ENCODE measurements around the gene MX1. TPM values are rescaled to one million over a fixed set of nuclear protein-coding genes. Genes with fewer than 3 reads are reported as not detected.

MX1 gene
- total RNA-seq, 1 donor from 2014 or later, result 10.5 TPM

GRCh38 chr21:41480086-41480690 lies 54.1 kb downstream of the MX1 start:
- DNase-seq (no peak), ATAC-seq (ENCODE audit: poor library complexity) (no peak)
- intact Hi-C loops (cut with DNase I), result no loop called here

DNA sequence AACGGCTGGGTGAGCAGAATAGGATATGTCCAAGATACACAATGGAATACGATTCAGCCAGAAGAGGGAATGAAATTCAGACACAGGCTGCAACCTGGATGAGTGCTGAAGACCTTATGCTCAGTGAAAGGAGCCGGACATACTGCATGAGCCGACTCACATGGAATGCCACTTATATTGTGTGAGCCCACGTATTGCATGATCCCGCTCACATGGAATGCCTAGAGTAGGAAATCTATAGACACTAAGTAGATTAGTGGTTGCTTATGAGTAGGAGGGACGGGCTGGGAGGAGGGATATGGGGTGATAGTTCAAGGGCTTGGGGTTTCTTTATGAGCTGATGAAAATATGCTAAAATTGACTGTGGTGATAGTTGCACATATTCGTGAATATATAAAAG lies 55.2 kb downstream of the MX1 start:
- DNase-seq (no peak), ATAC-seq (ENCODE audit: poor library complexity) (no peak)
- intact Hi-C loops (cut with DNase I), result no loop called here

DNA sequence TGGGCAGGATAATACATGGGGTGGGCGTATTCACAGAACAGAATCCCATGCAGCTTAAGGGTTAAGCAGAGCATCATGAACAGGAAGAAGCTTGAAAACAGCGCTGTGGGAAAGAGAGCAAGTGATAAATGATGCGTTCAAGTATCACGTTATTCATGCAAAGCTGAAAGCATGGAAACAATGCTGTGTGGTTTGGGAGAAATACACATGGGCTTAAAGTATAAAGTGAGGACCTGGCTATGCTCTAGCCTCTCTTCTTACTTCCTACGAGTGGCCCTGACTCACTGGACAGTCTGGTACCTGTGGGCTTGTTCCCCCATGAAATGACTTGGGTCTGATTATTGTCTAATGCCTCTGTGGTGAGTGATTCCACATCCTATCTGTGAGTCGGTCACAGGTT lies 56.3 kb downstream of the MX1 start:
- intact Hi-C loops (cut with DNase I), result no loop called here
- DNase-seq (no peak), ATAC-seq (ENCODE audit: poor library complexity) (no peak)

- DNase-seq (no peak), ATAC-seq (ENCODE audit: poor library complexity) (no peak)
- intact Hi-C loops (cut with DNase I), result no loop called here
These were observed 56.9 kb downstream of the MX1 start for GRCh38 chr21:41482980-41483379.

DNA sequence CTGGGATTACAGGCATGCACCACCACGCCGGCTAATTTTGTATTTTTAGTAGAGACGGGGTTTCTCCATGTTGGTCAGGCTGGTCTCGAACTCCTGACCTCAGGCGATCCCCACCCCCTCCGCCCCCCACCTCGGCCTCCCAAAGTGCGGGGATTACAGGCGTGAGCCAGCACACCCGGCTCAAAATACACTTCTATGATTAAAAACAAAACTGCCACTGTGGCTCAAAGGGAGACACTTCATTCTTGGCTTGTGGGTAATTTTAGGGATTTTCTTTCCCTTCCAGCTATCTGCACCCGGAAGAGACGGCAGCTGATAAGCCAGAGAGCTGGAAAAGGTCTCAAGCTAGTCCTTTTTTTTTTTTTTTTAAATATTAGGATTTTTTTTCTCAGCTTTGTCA lies 57.4 kb downstream of the MX1 start:
- no peak for DNase-seq
- intact Hi-C loops (cut with DNase I), result no loop called here
- no peak for ATAC-seq (ENCODE audit: poor library complexity)

DNA sequence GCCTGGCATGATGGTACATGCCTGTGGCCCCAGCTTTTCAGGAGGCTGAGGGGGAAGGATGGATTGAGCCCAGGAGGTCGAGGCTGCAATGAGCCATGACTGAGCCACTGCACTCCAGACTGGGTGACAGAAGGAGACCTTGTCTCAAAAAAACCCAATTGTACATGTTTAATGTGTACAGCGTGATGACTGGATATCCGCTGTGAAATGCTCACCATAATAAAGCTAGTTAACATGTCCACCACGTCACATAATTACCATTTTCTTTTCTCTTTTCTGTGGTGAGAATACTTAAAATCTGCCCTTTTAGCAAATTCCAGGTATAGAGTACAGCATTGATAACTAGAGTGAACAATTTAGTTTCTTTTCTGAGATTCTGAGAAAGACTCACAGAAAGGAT lies 57.9 kb downstream of the MX1 start:
- DNase-seq (no peak), ATAC-seq (ENCODE audit: poor library complexity) (no peak)
- intact Hi-C loops (cut with DNase I), result no loop called here

- intact Hi-C loops (cut with DNase I), result no loop called here
- DNase-seq, result no peak
- no peak for ATAC-seq (ENCODE audit: poor library complexity)
These were observed 61.0 kb downstream of the MX1 start for GRCh38 chr21:41487082-41487481.

DNA sequence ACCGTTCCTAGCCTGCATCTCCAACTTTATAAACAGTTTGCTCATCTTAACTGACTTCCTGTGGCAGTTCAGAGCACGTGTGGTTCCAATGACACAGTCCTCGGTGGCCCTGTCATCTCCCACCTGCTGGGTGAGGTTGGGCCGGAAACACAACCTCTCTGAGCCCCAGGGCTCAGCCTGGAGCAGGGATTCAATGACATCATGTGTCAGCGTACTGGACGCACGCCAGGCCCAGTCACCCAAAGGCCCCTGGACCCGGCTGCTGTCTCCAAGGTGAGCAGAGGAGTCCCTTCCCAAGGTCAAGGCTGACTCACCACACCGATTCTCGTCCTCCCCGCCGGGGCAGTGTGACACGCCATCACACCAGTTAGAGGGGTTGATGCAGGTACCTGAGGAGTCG lies 62.0 kb downstream of the MX1 start:
- DNase-seq (no peak), ATAC-seq (ENCODE audit: poor library complexity) (no peak)
- intact Hi-C loops (cut with DNase I), result no loop called here

GRCh38 chr21:41489329-41489728 lies 63.3 kb downstream of the MX1 start:
- intact Hi-C loops (cut with DNase I), result no loop called here
- ATAC-seq (ENCODE audit: poor library complexity) (no peak), DNase-seq (no peak)

- ATAC-seq (ENCODE audit: poor library complexity) (no peak), DNase-seq (no peak)
- intact Hi-C loops (cut with DNase I), result no loop called here
These were observed 64.3 kb downstream of the MX1 start for GRCh38 chr21:41490330-41490729.

DNA sequence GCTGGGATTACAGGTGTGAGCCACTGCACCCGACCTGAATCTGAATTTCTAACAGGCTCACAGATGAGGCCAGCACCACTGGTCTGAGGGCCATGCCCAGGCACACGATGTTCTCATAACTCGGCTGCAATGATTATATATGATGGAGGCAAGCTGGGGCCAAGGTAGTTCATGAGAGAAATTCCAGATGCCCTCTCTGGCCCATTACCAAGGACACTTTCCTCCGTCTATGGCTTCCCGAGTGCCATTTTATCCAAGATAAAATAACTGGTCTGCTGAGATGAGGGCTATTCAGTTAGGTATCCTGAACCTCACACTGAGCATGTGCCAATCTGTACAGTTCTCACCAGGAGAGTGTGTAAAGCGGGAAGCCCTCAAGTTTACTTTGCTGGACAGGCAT lies 65.4 kb downstream of the MX1 start:
- intact Hi-C loops (cut with DNase I), result no loop called here
- DNase-seq (no peak), ATAC-seq (ENCODE audit: poor library complexity) (no peak)

DNA sequence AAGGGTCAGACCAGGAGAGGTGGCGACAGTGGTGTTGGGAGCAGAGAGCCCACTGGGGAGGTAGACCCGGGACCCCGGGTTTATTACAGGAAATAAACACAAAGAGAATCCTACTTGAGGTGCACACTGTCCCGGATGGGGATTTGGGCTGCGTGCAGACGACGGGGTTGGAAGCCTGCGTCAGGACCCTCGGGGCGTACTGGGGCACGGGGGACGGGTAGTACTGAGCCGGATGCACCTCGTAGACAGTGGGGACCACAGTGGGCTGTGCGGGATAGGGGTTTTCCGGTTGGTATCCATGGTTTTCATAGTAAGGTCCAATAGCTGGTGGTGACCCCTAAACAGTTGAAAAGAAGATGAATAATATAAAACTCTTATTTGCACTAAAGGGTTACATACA lies 68.2 kb downstream of the MX1 start:
- intact Hi-C loops (cut with DNase I), result no loop called here
- ATAC-seq (ENCODE audit: poor library complexity) (no peak), DNase-seq (no peak)

GRCh38 chr21:41497008-41497407 lies 71.0 kb downstream of the MX1 start:
- ATAC-seq (ENCODE audit: poor library complexity) (no peak), DNase-seq (no peak)
- intact Hi-C loops (cut with DNase I), result no loop called here

DNA sequence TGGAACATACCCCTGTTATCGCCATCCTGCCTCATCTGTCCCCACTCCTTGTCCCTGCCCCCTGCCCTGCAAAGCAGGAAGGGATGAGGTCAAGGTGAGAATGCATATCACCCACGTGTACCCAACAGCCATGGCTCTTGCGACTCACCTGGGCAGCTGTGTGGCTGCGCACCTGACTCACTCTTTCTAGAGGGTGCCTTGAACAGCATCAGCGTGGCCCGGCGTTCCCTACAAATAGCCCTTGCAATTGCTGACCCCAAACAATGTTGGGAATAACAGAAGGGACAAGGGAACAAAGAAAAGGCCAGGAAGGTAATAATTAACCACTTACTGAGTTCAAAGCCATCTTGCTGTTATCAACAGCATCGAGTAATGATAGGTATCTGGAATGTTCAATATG lies 71.7 kb downstream of the MX1 start:
- DNase-seq, result no peak
- ATAC-seq (ENCODE audit: poor library complexity), result no peak
- intact Hi-C loops (cut with DNase I), result no loop called here

GRCh38 chr21:41499920-41500319 lies 73.9 kb downstream of the MX1 start:
- ATAC-seq (ENCODE audit: poor library complexity), result no peak
- DNase-seq, result no peak
- intact Hi-C loops (cut with DNase I), result no loop called here

GRCh38 chr21:41500363-41500762 lies 74.3 kb downstream of the MX1 start:
- intact Hi-C loops (cut with DNase I), result no loop called here
- ATAC-seq (ENCODE audit: poor library complexity), result no peak
- no peak for DNase-seq

DNA sequence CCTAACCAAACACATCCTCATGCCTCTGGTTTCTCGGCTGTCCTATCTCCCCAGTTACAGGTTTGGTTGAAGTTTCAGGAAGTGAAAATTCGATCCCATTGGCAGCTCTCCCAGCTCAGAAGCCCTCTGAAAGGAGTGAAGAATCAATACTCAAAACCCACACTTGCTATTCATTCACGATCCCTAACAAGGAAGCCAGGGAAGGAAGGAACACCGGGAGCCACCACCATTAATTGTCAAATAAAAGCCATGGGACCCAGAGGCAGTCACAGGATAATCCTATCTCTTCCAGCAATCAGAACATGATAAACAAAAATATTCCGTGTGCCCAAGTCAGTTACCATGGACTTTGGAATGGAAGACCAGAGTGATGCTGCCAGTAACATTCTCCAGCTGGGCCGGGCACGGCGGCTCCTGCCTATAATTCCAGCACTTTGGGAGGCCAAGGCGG lies 74.9 kb downstream of the MX1 start:
- ATAC-seq (ENCODE audit: poor library complexity) (no peak), DNase-seq (no peak)
- intact Hi-C loops (cut with DNase I), result no loop called here

- ATAC-seq (ENCODE audit: poor library complexity) (no peak), DNase-seq (no peak)
- intact Hi-C loops (cut with DNase I), result no loop called here
These were observed 75.9 kb downstream of the MX1 start for GRCh38 chr21:41501919-41502318.

- intact Hi-C loops (cut with DNase I), result no loop called here
- ATAC-seq (ENCODE audit: poor library complexity), result no peak
- DNase-seq, result no peak
These were observed 77.3 kb downstream of the MX1 start for GRCh38 chr21:41503331-41503730.

- no peak for DNase-seq
- intact Hi-C loops (cut with DNase I), result no loop called here
These were observed 78.0 kb downstream of the MX1 start for GRCh38 chr21:41504030-41504429.

DNA sequence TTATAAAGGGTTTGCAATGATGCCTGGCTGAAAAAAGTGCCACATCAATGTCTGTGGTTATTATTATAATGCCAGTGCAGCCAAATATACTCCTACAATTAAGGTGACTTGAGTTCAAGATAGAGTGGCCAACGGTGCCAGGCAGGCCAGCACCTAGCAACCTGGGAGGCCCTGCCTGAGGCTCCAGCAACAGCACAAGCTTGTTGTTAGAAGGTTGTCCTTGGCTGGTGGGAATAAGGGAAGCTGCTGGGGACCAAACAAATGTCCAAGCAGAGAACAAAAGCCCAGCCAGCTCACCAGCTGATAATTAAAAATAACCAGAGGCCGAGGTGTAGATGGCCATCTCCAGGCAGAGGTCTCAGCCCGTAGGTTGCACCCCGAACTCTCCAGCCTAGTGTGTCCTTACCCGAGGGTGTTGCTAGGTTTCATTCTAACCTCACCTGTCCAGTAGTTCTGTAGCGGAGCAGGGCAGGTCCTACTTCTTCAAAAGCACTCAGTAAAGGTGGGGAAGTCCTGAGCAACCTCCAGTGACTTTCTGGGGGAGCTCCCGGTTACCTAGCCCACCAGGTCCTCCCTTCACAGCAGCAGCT lies 80.1 kb downstream of the MX1 start:
- DNase-seq (no peak), ATAC-seq (ENCODE audit: poor library complexity) (no peak)
- intact Hi-C loops (cut with DNase I), result no loop called here

More at GRCh38 chr21:41504030-41504429, 78.0 kb downstream of the MX1 start:
- ATAC-seq (ENCODE audit: poor library complexity), result no peak

Data from Right ventricle myocardium superior (tissue), 1 donor.